PFSK-1 (cell line): ENCODE measurements around the gene CFD.

Source experiments
- FOXP2 ChIP-seq: optimal IDR thresholded peaks from 2 replicates; pipeline ENCODE3; 2011; ENCODE audit warnings: borderline replicate concordance, control low read depth, inconsistent platforms; ENCODE audit not compliant: insufficient read depth; ENCODE audit errors: extremely low read length, extremely low read depth
- POLR2AphosphoS5 ChIP-seq: IDR thresholded peaks from 2 replicates; pipeline ENCODE4 v1.6.1; 2012; ENCODE audit warnings: low read depth, mild to moderate bottlenecking, control low read depth, low read length, moderate library complexity
- SIN3A ChIP-seq: IDR thresholded peaks from 2 replicates; pipeline ENCODE4 v1.6.1; 2012; ENCODE audit warnings: mild to moderate bottlenecking, low read length, moderate library complexity, borderline replicate concordance; ENCODE audit not compliant: insufficient read depth
- TAF1 ChIP-seq: IDR thresholded peaks from 2 replicates; pipeline ENCODE4 v1.6.1; 2012; ENCODE audit warnings: low read length, control low read depth, borderline replicate concordance; ENCODE audit not compliant: insufficient read depth
- TF ChIP-seq, protein P1 (sequence below), 2 experiments: IDR thresholded peaks; 2 replicates each; pipeline versions ENCODE4 v1.6.1 to v1.8.0; 2011 to 2012; ENCODE audit warnings: low read depth in 2 of 2, low read length in 2 of 2, control low read depth in 1 of 2, inconsistent platforms in 1 of 2, mild to moderate bottlenecking in 1 of 2, moderate library complexity in 1 of 2; ENCODE audit not compliant: insufficient read depth in 1 of 2

The CFD gene

DNA sequence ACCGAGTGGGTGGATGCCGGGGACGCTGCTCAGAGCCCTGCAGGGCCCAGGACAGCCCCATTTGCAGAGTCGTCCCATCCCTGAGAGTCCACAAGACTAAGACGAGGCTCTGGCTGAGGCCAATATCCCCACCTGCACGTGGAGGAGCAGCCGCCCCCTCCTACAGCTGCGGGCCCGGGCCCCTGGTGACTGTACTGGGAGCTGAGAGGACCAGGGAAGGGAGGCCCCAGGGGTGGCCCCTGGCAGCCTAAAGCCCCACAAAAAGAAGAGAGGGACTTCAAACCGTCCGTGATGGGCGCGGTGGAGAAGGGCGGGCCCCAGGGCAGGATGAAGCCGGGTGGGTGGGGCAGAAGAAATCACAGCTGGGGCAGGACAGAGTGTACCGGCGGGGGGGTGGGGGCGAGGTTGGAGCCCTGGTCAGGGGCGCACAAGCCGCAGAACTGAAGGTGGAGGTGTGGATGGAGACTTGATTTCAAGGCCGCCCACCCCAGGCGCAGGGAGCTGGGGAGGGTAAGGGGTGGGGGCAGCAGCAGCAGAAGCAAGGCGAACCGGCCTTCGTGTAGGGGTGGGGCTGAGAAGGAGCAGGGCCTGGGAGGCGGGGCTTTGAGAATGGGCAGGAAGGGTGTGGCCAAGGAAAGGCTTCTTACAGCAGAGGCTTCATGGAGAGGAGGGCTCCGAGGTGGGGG is 12.9 kb downstream of the CFD start:
- TF ChIP-seq, protein P1, sequence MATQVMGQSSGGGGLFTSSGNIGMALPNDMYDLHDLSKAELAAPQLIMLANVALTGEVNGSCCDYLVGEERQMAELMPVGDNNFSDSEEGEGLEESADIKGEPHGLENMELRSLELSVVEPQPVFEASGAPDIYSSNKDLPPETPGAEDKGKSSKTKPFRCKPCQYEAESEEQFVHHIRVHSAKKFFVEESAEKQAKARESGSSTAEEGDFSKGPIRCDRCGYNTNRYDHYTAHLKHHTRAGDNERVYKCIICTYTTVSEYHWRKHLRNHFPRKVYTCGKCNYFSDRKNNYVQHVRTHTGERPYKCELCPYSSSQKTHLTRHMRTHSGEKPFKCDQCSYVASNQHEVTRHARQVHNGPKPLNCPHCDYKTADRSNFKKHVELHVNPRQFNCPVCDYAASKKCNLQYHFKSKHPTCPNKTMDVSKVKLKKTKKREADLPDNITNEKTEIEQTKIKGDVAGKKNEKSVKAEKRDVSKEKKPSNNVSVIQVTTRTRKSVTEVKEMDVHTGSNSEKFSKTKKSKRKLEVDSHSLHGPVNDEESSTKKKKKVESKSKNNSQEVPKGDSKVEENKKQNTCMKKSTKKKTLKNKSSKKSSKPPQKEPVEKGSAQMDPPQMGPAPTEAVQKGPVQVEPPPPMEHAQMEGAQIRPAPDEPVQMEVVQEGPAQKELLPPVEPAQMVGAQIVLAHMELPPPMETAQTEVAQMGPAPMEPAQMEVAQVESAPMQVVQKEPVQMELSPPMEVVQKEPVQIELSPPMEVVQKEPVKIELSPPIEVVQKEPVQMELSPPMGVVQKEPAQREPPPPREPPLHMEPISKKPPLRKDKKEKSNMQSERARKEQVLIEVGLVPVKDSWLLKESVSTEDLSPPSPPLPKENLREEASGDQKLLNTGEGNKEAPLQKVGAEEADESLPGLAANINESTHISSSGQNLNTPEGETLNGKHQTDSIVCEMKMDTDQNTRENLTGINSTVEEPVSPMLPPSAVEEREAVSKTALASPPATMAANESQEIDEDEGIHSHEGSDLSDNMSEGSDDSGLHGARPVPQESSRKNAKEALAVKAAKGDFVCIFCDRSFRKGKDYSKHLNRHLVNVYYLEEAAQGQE (IDR thresholded peaks at IDR 0.05; ENCODE audit: insufficient read depth in 1 of 2, low read depth in 2 of 2, low read length in 2 of 2) = no peak
- TF ChIP-seq SIN3A (no peak), FOXP2 (peak; percentile 39), TAF1 (no peak), POLR2AphosphoS5 (no peak)

DNA sequence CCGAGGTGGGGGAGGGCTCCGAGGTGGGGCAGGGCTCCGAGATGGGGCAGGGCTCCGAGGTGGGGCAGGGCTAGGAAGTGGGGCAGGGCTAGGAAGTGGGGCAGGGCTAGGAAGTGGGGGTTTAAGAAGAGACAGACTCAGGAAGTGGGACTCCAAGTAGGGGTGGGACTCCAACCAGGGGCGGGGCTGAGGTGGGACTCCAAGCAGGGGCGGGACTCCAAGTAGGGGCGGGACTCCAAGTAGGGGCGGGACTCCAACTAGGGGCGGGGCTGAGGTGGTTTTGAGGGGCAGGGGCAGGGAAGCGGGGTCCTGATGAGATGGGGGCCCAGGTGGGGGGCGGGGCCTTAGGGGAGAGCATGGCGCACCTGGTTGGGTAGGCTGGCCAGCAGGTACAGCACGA is 13.6 kb downstream of the CFD start:
- TF ChIP-seq SIN3A = no peak

DNA sequence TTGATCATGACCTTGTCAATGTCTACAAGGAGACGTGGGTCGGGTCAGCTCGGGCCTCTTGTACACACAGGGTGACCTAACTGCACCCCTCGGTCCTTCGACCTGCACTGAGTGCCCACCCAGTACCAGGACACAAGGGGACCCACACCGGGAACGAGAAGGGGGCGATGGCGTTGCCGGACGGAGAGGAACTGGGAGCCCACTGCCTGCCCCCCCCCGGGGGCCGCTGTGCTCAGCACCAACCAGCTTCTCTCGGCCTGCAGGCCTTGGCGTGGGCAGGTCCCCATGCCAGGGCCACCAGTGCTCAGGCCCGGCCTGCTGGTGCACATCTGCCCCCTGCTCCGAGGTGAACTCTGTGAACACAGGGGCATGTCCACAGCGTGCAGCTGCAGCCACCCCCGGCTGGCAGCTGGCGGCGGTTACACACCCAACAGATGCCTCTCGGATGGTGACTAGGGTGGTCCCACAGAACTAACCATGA is 14.1 kb downstream of the CFD start:
- TF ChIP-seq, protein P1 (IDR thresholded peaks at IDR 0.05; ENCODE audit: insufficient read depth in 1 of 2, low read depth in 2 of 2, low read length in 2 of 2) = no peak
- no peak for TF ChIP-seq TAF1
- no peak for TF ChIP-seq POLR2AphosphoS5
- no peak for TF ChIP-seq SIN3A
- TF ChIP-seq FOXP2 = no peak

GRCh38 chr19:875265-875879 is 15.9 kb downstream of the CFD start:
- TF ChIP-seq TAF1 (no peak), POLR2AphosphoS5 (no peak), FOXP2 (no peak)
- TF ChIP-seq, protein P1 (IDR thresholded peaks at IDR 0.05; ENCODE audit: insufficient read depth in 1 of 2, low read depth in 2 of 2, low read length in 2 of 2) = no peak

DNA sequence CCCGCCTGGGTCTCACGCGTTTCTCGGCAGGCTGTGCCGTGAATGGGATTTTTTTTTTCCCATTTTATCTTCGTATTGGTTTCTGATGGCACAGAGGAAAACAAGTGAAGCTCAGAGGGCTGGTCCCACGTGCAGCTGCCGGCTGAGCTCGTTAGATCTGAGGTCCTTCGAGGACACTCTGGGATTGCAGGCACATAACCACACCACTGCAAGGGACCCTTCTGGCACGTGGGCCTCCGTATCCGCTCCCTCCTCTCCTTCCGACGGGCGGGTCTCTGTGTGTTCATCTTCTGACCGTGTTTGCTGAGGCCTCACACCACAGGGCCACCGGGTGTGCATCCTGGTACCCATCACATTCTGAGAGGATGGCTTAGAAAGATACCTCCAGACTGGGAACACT is 16.6 kb downstream of the CFD start:
- TF ChIP-seq TAF1 (no peak), FOXP2 (no peak), POLR2AphosphoS5 (no peak), SIN3A (no peak)
- TF ChIP-seq, protein P1 (IDR thresholded peaks at IDR 0.05; ENCODE audit: insufficient read depth in 1 of 2, low read depth in 2 of 2, low read length in 2 of 2) = no peak
